GM23338 (cell line): Measurements from ENCODE around the gene SHISA2. TPM values are rescaled to one million over a fixed set of nuclear protein-coding genes. Genes with fewer than 3 reads are reported as not detected.

Experiments used
- ATAC-seq: fragments of 200-7000 bp; cut with Tn5 transposase; 3 replicates; pipeline ENCODE4 v1.9.1; 2020
- DNase-seq: peaks from one replicate; pipeline ENCODE4 v3.0.0-alpha.2; 2015; ENCODE audit warnings: low spot score
- H2AFZ ChIP-seq: fragments of 200-600 bp; sonication (generic); 2 replicates; pipeline ENCODE4 v1.8.0; 2016; ENCODE audit warnings: antibody characterized with exemption, mild to moderate bottlenecking, moderate library complexity
- H3F3A ChIP-seq: fragments of 200-600 bp; sonication (generic); replicated peaks from 2 replicates; pipeline ENCODE4 v1.8.0; 2017; ENCODE audit warnings: antibody characterized with exemption, mixed run types, low read depth
- H3K27ac ChIP-seq: fragments of 200-600 bp; sonication (generic); 2 replicates; pipeline ENCODE4 v1.6.1; 2016; ENCODE audit warnings: low read depth
- H3K27me3 ChIP-seq: fragments of 200-600 bp; sonication (generic); 2 replicates; pipeline ENCODE4 v1.8.0; 2016; ENCODE audit warnings: mild to moderate bottlenecking, mixed run types, moderate library complexity; ENCODE audit not compliant: insufficient read depth
- H3K36me3 ChIP-seq: fragments of 200-600 bp; sonication (generic); 2 replicates; pipeline ENCODE4 v1.8.0; 2016; ENCODE audit warnings: mild to moderate bottlenecking; ENCODE audit not compliant: insufficient read depth
- H3K4me1 ChIP-seq: fragments of 200-600 bp; sonication (generic); 2 replicates; pipeline ENCODE4 v1.8.0; 2016; ENCODE audit warnings: mild to moderate bottlenecking, moderate library complexity; ENCODE audit not compliant: insufficient read depth
- H3K4me2 ChIP-seq: fragments of 200-600 bp; sonication (generic); 2 replicates; pipeline ENCODE4 v1.7.1; 2017; ENCODE audit warnings: mixed run types
- H3K4me3 ChIP-seq: fragments of 200-600 bp; sonication (generic); 2 replicates; pipeline ENCODE4 v1.6.1; 2016; ENCODE audit warnings: mixed run types
- H3K79me2 ChIP-seq: fragments of 200-600 bp; sonication (generic); replicated peaks from 2 replicates; pipeline ENCODE4 v1.8.0; 2017; ENCODE audit warnings: mild to moderate bottlenecking; ENCODE audit not compliant: insufficient read depth
- H3K9me2 ChIP-seq: fragments of 200-600 bp; sonication (generic); 2 replicates; pipeline ENCODE4 v1.8.0; 2017; ENCODE audit not compliant: insufficient read depth
- H4K20me1 ChIP-seq: fragments of 200-600 bp; sonication (generic); replicated peaks from 2 replicates; pipeline ENCODE4 v1.8.0; 2017; ENCODE audit warnings: mild to moderate bottlenecking; ENCODE audit not compliant: insufficient read depth
- H3K27ac Mint-ChIP-seq: 2 replicates; pipeline ENCODE4 v1.8.0; 2020; ENCODE audit warnings: inconsistent platforms, mild to moderate bottlenecking, moderate library complexity, mixed read lengths
- H3K27me3 Mint-ChIP-seq: 3 replicates; pipeline ENCODE4 v1.8.0; 2022; ENCODE audit warnings: low read depth, mild to moderate bottlenecking, moderate library complexity, mixed read lengths, inconsistent platforms; ENCODE audit not compliant: insufficient read depth, poor library complexity
- H3K36me3 Mint-ChIP-seq: 3 replicates; pipeline ENCODE4 v1.8.0; 2021; ENCODE audit warnings: low read depth, mild to moderate bottlenecking, inconsistent platforms, moderate library complexity, mixed read lengths
- H3K4me1 Mint-ChIP-seq: 3 replicates; pipeline ENCODE4 v1.8.0; 2020; ENCODE audit warnings: mild to moderate bottlenecking, inconsistent platforms, mixed read lengths
- H3K4me3 Mint-ChIP-seq: 3 replicates; pipeline ENCODE4 v1.8.0; 2021; ENCODE audit warnings: moderate library complexity, mild to moderate bottlenecking, inconsistent platforms, mixed read lengths
- H3K9me3 Mint-ChIP-seq: 3 replicates; pipeline ENCODE4 v1.8.0; 2020; ENCODE audit warnings: moderate library complexity, mild to moderate bottlenecking, inconsistent platforms, mixed read lengths
- CREB1 ChIP-seq: fragments of 250-450 bp; sonication (Bioruptor Pico); IDR thresholded peaks from 2 replicates; pipeline ENCODE4 v1.5.0; 2020; ENCODE audit warnings: low read depth, mild to moderate bottlenecking, moderate library complexity
- CTCF ChIP-seq, 2 experiments: fragments of 200-600 bp in 1 of 2; sonication (generic) in 1 of 2; conservative IDR thresholded peaks; 2 replicates each; pipeline versions ENCODE4 v1.5.1 to v1.6.1; 2016 to 2017; ENCODE audit warnings: antibody characterized with exemption in 2 of 2, low read depth in 2 of 2, mild to moderate bottlenecking in 2 of 2, moderate library complexity in 1 of 2
- ETS1 ChIP-seq: IDR thresholded peaks from 2 replicates; pipeline ENCODE4 v1.6.1; 2016; ENCODE audit warnings: antibody characterized with exemption
- EZH2 ChIP-seq: fragments of 200-600 bp; sonication (generic); IDR thresholded peaks from one replicate; pipeline ENCODE4 v1.8.0; 2017; ENCODE audit warnings: antibody characterized with exemption, mild to moderate bottlenecking, low read depth; ENCODE audit not compliant: unreplicated experiment
- EZH2phosphoT487 ChIP-seq: fragments of 200-600 bp; sonication (generic); IDR thresholded peaks from one replicate; pipeline ENCODE4 v1.8.1; 2018; ENCODE audit warnings: antibody characterized with exemption; ENCODE audit not compliant: unreplicated experiment
- NANOG ChIP-seq: IDR thresholded peaks from 2 replicates; pipeline ENCODE4 v1.6.1; 2016; ENCODE audit warnings: antibody characterized with exemption, borderline replicate concordance
- POLR2AphosphoS5 ChIP-seq: IDR thresholded peaks from 2 replicates; pipeline ENCODE4 v1.6.1; 2016; ENCODE audit warnings: antibody characterized with exemption, low read depth
- REST ChIP-seq: IDR thresholded peaks from one replicate; pipeline ENCODE4 v1.6.1; 2018; ENCODE audit warnings: antibody characterized with exemption; ENCODE audit not compliant: unreplicated experiment
- STAT1 ChIP-seq: IDR thresholded peaks from one replicate; pipeline ENCODE4 v1.6.1; 2016; ENCODE audit warnings: antibody characterized with exemption; ENCODE audit not compliant: unreplicated experiment
- ZNF114 ChIP-seq: fragments of 250-450 bp; sonication (Bioruptor Pico); IDR thresholded peaks from 2 replicates; pipeline ENCODE4 v1.5.0; 2020; ENCODE audit warnings: mild to moderate bottlenecking, moderate library complexity
- ZNF331 ChIP-seq: fragments of 250-450 bp; sonication (Bioruptor Pico); IDR thresholded peaks from 2 replicates; pipeline ENCODE4 v1.5.0; 2020; ENCODE audit warnings: low read depth, mild to moderate bottlenecking, moderate library complexity
- polyA plus RNA-seq: library from polyadenylated mRNA; unstranded; fragments of >200 nt; fragmentation: Nextera tagmentation; extraction: Ambion mirVana; gene quantifications from 2 replicates; pipeline ENCODE4 v1.2.1, GENCODE V29; 2016
- total RNA-seq: library from RNA; depleted of rRNA; stranded (reverse); fragments of >200 nt; shearing (Covaris generic); gene quantifications from 2 replicates; pipeline ENCODE4 v1.2.3, GENCODE V29; 2014
- TF ChIP-seq, protein P1 (sequence below): fragments of 250-450 bp; sonication (Bioruptor Pico); IDR thresholded peaks from 2 replicates; pipeline ENCODE4 v1.5.0; 2020; ENCODE audit warnings: mild to moderate bottlenecking, moderate library complexity

The SHISA2 gene
- total and polyA plus RNA-seq, 2 experiments from 2014 or later = 17.9 to 37.4 TPM

DNA sequence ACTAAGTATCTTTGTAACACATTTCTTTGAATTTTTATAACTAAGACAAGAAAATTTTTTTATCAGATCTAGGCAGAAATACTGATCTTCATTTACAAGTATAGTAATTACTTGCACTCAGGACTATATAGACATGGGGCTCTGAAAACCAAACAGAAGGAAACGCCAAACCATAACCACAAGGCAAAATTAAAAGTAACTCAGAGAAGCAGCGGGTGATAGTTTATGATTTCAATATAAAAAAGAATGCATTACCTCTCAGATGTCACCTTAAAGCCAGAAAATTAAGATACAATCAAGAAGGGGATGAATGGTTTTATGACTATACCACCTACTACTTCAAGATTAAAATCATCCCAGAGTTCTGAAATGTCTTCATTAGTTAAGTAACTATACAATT lies 6.7 kb downstream of the SHISA2 start:
- peaks cover 27% of the 10 kb centered on the region for H3K27me3 ChIP-seq
- H3K27ac ChIP-seq = no peak overlapping the region
- ATAC-seq (no peak), DNase-seq (no peak)
- Mint-ChIP-seq H3K4me1 (peaks cover 20% of the 10 kb centered on the region), H3K9me3 (no peaks in the 10 kb centered on the region), H3K36me3 (peaks cover 35% of the 10 kb centered on the region), H3K4me3 (no peak overlapping the region), H3K27ac (no peak overlapping the region), H3K27me3 (peaks cover 14% of the 10 kb centered on the region)
- no peak for TF ChIP-seq NANOG
- TF ChIP-seq EZH2phosphoT487 = no peak
- no peak for TF ChIP-seq CTCF (conservative IDR thresholded peaks at IDR 0.05; ENCODE audit: low read depth in 2 of 2)
- no peak for TF ChIP-seq POLR2AphosphoS5
- TF ChIP-seq EZH2 = no peak
- no peak for TF ChIP-seq ZNF114 (CRISPR knock-in tag)
- no peak for TF ChIP-seq CREB1 (CRISPR knock-in tag)
- TF ChIP-seq STAT1 = no peak
- TF ChIP-seq, protein P1, sequence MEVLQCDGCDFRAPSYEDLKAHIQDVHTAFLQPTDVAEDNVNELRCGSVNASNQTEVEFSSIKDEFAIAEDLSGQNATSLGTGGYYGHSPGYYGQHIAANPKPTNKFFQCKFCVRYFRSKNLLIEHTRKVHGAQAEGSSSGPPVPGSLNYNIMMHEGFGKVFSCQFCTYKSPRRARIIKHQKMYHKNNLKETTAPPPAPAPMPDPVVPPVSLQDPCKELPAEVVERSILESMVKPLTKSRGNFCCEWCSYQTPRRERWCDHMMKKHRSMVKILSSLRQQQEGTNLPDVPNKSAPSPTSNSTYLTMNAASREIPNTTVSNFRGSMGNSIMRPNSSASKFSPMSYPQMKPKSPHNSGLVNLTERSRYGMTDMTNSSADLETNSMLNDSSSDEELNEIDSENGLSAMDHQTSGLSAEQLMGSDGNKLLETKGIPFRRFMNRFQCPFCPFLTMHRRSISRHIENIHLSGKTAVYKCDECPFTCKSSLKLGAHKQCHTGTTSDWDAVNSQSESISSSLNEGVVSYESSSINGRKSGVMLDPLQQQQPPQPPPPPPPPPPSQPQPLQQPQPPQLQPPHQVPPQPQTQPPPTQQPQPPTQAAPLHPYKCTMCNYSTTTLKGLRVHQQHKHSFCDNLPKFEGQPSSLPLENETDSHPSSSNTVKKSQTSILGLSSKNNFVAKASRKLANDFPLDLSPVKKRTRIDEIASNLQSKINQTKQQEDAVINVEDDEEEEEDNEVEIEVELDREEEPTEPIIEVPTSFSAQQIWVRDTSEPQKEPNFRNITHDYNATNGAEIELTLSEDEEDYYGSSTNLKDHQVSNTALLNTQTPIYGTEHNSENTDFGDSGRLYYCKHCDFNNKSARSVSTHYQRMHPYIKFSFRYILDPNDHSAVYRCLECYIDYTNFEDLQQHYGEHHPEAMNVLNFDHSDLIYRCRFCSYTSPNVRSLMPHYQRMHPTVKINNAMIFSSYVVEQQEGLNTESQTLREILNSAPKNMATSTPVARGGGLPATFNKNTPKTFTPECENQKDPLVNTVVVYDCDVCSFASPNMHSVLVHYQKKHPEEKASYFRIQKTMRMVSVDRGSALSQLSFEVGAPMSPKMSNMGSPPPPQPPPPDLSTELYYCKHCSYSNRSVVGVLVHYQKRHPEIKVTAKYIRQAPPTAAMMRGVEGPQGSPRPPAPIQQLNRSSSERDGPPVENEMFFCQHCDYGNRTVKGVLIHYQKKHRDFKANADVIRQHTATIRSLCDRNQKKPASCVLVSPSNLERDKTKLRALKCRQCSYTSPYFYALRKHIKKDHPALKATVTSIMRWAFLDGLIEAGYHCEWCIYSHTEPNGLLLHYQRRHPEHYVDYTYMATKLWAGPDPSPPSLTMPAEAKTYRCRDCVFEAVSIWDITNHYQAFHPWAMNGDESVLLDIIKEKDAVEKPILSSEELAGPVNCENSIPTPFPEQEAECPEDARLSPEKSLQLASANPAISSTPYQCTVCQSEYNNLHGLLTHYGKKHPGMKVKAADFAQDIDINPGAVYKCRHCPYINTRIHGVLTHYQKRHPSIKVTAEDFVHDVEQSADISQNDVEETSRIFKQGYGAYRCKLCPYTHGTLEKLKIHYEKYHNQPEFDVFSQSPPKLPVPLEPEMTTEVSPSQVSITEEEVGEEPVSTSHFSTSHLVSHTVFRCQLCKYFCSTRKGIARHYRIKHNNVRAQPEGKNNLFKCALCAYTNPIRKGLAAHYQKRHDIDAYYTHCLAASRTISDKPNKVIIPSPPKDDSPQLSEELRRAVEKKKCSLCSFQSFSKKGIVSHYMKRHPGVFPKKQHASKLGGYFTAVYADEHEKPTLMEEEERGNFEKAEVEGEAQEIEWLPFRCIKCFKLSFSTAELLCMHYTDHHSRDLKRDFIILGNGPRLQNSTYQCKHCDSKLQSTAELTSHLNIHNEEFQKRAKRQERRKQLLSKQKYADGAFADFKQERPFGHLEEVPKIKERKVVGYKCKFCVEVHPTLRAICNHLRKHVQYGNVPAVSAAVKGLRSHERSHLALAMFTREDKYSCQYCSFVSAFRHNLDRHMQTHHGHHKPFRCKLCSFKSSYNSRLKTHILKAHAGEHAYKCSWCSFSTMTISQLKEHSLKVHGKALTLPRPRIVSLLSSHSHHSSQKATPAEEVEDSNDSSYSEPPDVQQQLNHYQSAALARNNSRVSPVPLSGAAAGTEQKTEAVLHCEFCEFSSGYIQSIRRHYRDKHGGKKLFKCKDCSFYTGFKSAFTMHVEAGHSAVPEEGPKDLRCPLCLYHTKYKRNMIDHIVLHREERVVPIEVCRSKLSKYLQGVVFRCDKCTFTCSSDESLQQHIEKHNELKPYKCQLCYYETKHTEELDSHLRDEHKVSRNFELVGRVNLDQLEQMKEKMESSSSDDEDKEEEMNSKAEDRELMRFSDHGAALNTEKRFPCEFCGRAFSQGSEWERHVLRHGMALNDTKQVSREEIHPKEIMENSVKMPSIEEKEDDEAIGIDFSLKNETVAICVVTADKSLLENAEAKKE (CRISPR knock-in tag) = no peak
- no peak for TF ChIP-seq ETS1
- TF ChIP-seq REST = no peak
- TF ChIP-seq ZNF331 (CRISPR knock-in tag) = no peak
- no peak overlapping the region for H2AFZ ChIP-seq
- no peaks in the 10 kb centered on the region for H3K36me3 ChIP-seq
- no peaks in the 10 kb centered on the region for H3K9me2 ChIP-seq
- H4K20me1 ChIP-seq = peaks cover 3% of the 10 kb centered on the region; the same call in 1 of the 2 replicates
- H3K4me3 ChIP-seq = no peak overlapping the region
- H3K4me1 ChIP-seq = peaks cover 15% of the 10 kb centered on the region
- H3K79me2 ChIP-seq = no peaks in the 10 kb centered on the region; the same call in 1 of the 2 replicates
- no peaks in the 10 kb centered on the region for H3F3A ChIP-seq
- H3K4me2 ChIP-seq = no peak overlapping the region
